Neural progenitor cell (in vitro differentiated cells): Measurements from ENCODE around the gene KLHL18.

Experiments
- CTCF ChIP-seq: fragments of 200-600 bp; sonication (generic); IDR thresholded peaks from 2 replicates; pipeline ENCODE4 v1.5.1; 2017; ENCODE audit warnings: antibody characterized with exemption, mild to moderate bottlenecking
- EZH2 ChIP-seq: fragments of 200-600 bp; sonication (generic); IDR thresholded peaks from 2 replicates; pipeline ENCODE4 v1.6.1; 2017; ENCODE audit warnings: antibody characterized with exemption, mild to moderate bottlenecking, moderate library complexity

- no peak for TF ChIP-seq CTCF
- no peak for TF ChIP-seq EZH2
Measured at GRCh38 chr3:47288966-47289910, 6.5 kb downstream of the KLHL18 start.
